HEK293 (cell line): ENCODE measurements around the gene PTGER2.

Source experiments
- CTCF ChIA-PET: fragments of 350-600 bp; formaldehyde crosslinking; extraction: SDS; loops from one replicate; lab custom pipeline; 2021; ENCODE audit warnings: antibody characterized with exemption; lab: Yijun Ruan, JAX
- POLR2A ChIA-PET: fragments of 300-600 bp; formaldehyde crosslinking; extraction: SDS; loops from one replicate; lab custom pipeline; 2020; ENCODE audit warnings: antibody characterized with exemption, inconsistent platforms; lab: Yijun Ruan, JAX
- H3K27ac ChIP-seq: fragments of 200-500 bp; sonication (Bioruptor generic); 2 replicates; pipeline ENCODE4 v1.5.1; 2014; ENCODE audit warnings: low read depth, low read length, control low read depth, inconsistent platforms; ENCODE audit errors: extremely low read depth
- H3K36me3 ChIP-seq, 2 experiments: fragments of 200-500 bp in 1 of 2; sonication (Bioruptor generic) in 1 of 2; 1 replicate in 1 of 2; 2 replicates in 1 of 2; pipeline ENCODE4 v1.5.1; 2014 to 2017; ENCODE audit warnings: inconsistent platforms in 2 of 2, low read length in 2 of 2; ENCODE audit not compliant: control insufficient read depth in 2 of 2, insufficient read depth in 1 of 2
- H3K4me1 ChIP-seq: fragments of 200-500 bp; sonication (Bioruptor generic); 2 replicates; pipeline ENCODE4 v1.5.1; 2014; ENCODE audit warnings: mild to moderate bottlenecking, low read length, inconsistent platforms; ENCODE audit not compliant: control insufficient read depth, insufficient read depth
- H3K4me3 ChIP-seq: 2 replicates; pipeline ENCODE4 v1.5.1; 2011; ENCODE audit warnings: low read depth, mild to moderate bottlenecking, control low read depth, low read length, moderate library complexity
- H3K9me3 ChIP-seq: fragments of 200-500 bp; sonication (Bioruptor generic); 2 replicates; pipeline ENCODE4 v1.5.1; 2014; ENCODE audit warnings: low read depth, low read length, inconsistent platforms; ENCODE audit not compliant: control insufficient read depth, insufficient read depth
- INSM2 ChIP-seq: fragments of 450-650 bp; formaldehyde crosslinking; IDR thresholded peaks from 2 replicates; pipeline ENCODE4 v1.5.1; 2016; ENCODE audit warnings: missing biosample characterization, missing genetic modification characterization
- MEIS1 ChIP-seq: sonication (generic); formaldehyde crosslinking; IDR thresholded peaks from 2 replicates; pipeline ENCODE4 v1.8.1; 2022; ENCODE audit warnings: missing genetic modification reagents, mild to moderate bottlenecking, borderline replicate concordance
- MZF1 ChIP-seq: fragments of 450-650 bp; formaldehyde crosslinking; IDR thresholded peaks from 2 replicates; pipeline ENCODE4 v1.5.1; 2017; ENCODE audit warnings: missing biosample characterization, missing genetic modification characterization, borderline replicate concordance
- PBX3 ChIP-seq: sonication (generic); formaldehyde crosslinking; IDR thresholded peaks from 2 replicates; pipeline ENCODE4 v1.8.1; 2022; ENCODE audit warnings: mild to moderate bottlenecking, moderate library complexity, missing genetic modification reagents
- RBAK ChIP-seq: fragments of 450-650 bp; formaldehyde crosslinking; IDR thresholded peaks from 2 replicates; pipeline ENCODE4 v1.5.1; 2016; ENCODE audit warnings: missing biosample characterization, missing genetic modification characterization
- ZFP37 ChIP-seq: fragments of 450-650 bp; formaldehyde crosslinking; IDR thresholded peaks from 2 replicates; pipeline ENCODE4 v1.5.1; 2016; ENCODE audit warnings: missing biosample characterization, missing genetic modification characterization
- ZNF10 ChIP-seq: fragments of 450-650 bp; formaldehyde crosslinking; IDR thresholded peaks from 2 replicates; pipeline ENCODE4 v1.5.1; 2017; ENCODE audit warnings: missing biosample characterization, missing genetic modification characterization
- ZNF2 ChIP-seq: fragments of 450-650 bp; formaldehyde crosslinking; IDR thresholded peaks from 2 replicates; pipeline ENCODE4 v1.5.1; 2016; ENCODE audit warnings: missing biosample characterization, missing genetic modification characterization
- ZNF239 ChIP-seq: fragments of 450-650 bp; formaldehyde crosslinking; IDR thresholded peaks from 2 replicates; pipeline ENCODE4 v1.5.1; 2016; ENCODE audit warnings: missing biosample characterization, missing genetic modification characterization
- ZNF26 ChIP-seq: fragments of 450-650 bp; formaldehyde crosslinking; IDR thresholded peaks from 2 replicates; pipeline ENCODE4 v1.5.1; 2016; ENCODE audit warnings: missing biosample characterization, missing genetic modification characterization
- ZNF621 ChIP-seq: fragments of 450-650 bp; formaldehyde crosslinking; IDR thresholded peaks from 2 replicates; pipeline ENCODE4 v1.5.1; 2017; ENCODE audit warnings: missing biosample characterization, missing genetic modification characterization
- ZNF654 ChIP-seq: fragments of 450-650 bp; formaldehyde crosslinking; IDR thresholded peaks from 2 replicates; pipeline ENCODE4 v1.5.1; 2016; ENCODE audit warnings: low read depth, missing biosample characterization, missing genetic modification characterization
- ZNF658 ChIP-seq: fragments of 450-650 bp; formaldehyde crosslinking; IDR thresholded peaks from 2 replicates; pipeline ENCODE4; 2016; ENCODE audit warnings: missing biosample characterization, missing genetic modification characterization

Gene PTGER2

GRCh38 chr14:52267501-52268278, 46.4 kb upstream of the PTGER2 start, which contains the start of gene PTGDR:
TSS of gene PTGDR (plus strand) at chr14:52267698. CDS start at chr14:52267815, 117 bp downstream.
- ChIA-PET POLR2A (no interaction called here), CTCF (interaction anchor here (0.7 kb wide), 1 partner anchor 1059 kb away, joined by 4 read pairs; no protein-coding TSS in a partner anchor)
- Histone ChIP-seq H3K36me3 (no peaks in the 10 kb centered on the region), H3K9me3 (no peaks in the 10 kb centered on the region), H3K27ac (no peak within 1 kb of the TSS), H3K4me1 (no peaks in the 10 kb centered on the region), H3K4me3 (peak within 1 kb of the TSS; percentile 35)
- TF ChIP-seq PBX3 (0 out of 2 replicates have a peak, but pooled peaks have one; percentile 7), ZNF2 (no peak), ZNF26 (tag by site-specific recombination) (no peak)

GRCh38 chr14:52268279-52269061, 45.6 kb upstream of the PTGER2 start:
- Histone ChIP-seq H3K27ac (no peak overlapping the region), H3K4me1 (no peaks in the 10 kb centered on the region), H3K9me3 (no peaks in the 10 kb centered on the region), H3K36me3 (no peaks in the 10 kb centered on the region), H3K4me3 (peak overlapping the region; percentile 35)
- TF ChIP-seq ZFP37 (tag by site-specific recombination) (no peak), ZNF654 (no peak), ZNF658 (no peak), INSM2 (tag by site-specific recombination) (no peak), ZNF239 (tag by site-specific recombination) (no peak), RBAK (tag by site-specific recombination) (no peak), MZF1 (tag by site-specific recombination) (no peak)
- ChIA-PET CTCF (no interaction called here), POLR2A (no interaction called here)

GRCh38 chr14:52269100-52269499, 45.0 kb upstream of the PTGER2 start:
- Histone ChIP-seq H3K9me3 (no peaks in the 10 kb centered on the region), H3K36me3 (no peaks in the 10 kb centered on the region), H3K4me3 (no peak overlapping the region), H3K4me1 (no peaks in the 10 kb centered on the region), H3K27ac (no peak overlapping the region)
- TF ChIP-seq ZNF10 (tag by site-specific recombination), result no peak
- no peak for TF ChIP-seq MEIS1 (CRISPR knock-in tag)
- TF ChIP-seq ZNF621 (tag by site-specific recombination), result no peak
- ChIA-PET POLR2A (no interaction called here), CTCF (interaction anchor here (0.8 kb wide), 1 partner anchor 1041 kb away, joined by 4 read pairs; no protein-coding TSS in a partner anchor)
